ENCODE data around the gene CLCF1.

DNA sequence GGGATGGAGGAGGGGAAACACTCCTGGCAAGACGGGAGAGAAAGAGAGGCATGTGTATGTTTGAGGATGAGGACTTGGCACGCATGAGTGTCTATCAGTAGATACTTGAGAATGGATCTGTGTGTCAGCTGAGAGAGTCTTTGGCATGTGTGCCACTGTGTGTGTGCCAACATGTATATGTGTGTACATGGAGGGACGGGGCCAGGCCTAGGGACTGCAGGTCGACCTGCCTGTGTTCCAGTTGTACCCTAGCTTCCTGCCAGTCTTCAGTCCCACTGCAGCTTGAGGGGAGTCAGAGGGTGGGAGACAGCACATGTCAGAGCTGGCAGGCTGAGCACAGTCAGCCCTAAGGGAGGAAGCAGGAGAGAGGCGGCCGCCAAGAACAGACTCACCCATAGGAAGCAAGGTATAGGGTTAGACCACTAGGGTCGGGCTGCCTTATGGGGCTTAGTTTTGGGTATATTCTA lies 5.6 kb downstream of the CLCF1 start:
- TF ChIP-seq, protein P1, sequence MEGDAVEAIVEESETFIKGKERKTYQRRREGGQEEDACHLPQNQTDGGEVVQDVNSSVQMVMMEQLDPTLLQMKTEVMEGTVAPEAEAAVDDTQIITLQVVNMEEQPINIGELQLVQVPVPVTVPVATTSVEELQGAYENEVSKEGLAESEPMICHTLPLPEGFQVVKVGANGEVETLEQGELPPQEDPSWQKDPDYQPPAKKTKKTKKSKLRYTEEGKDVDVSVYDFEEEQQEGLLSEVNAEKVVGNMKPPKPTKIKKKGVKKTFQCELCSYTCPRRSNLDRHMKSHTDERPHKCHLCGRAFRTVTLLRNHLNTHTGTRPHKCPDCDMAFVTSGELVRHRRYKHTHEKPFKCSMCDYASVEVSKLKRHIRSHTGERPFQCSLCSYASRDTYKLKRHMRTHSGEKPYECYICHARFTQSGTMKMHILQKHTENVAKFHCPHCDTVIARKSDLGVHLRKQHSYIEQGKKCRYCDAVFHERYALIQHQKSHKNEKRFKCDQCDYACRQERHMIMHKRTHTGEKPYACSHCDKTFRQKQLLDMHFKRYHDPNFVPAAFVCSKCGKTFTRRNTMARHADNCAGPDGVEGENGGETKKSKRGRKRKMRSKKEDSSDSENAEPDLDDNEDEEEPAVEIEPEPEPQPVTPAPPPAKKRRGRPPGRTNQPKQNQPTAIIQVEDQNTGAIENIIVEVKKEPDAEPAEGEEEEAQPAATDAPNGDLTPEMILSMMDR (IDR thresholded peaks at IDR 0.05; ENCODE audit: poor library complexity, severe bottlenecking) = no peak
- TF ChIP-seq EZH2 (IDR thresholded peaks at IDR 0.05; ENCODE audit: borderline replicate concordance, insufficient read depth, low read length, poor library complexity, severe bottlenecking) = no peak
- no peak for TF ChIP-seq EP300 (conservative IDR thresholded peaks at IDR 0.05; ENCODE audit: poor library complexity, severe bottlenecking)
- no peak for TF ChIP-seq POLR2AphosphoS5 (IDR thresholded peaks at IDR 0.05)
- TF ChIP-seq MXI1 (conservative IDR thresholded peaks at IDR 0.05; ENCODE audit: poor library complexity, severe bottlenecking) = no peak
- TF ChIP-seq RAD21 (conservative IDR thresholded peaks at IDR 0.05) = no peak
- no peak for TF ChIP-seq SMC3 (conservative IDR thresholded peaks at IDR 0.05; ENCODE audit: poor library complexity)
- no peak for TF ChIP-seq TAF1 (IDR thresholded peaks at IDR 0.05; ENCODE audit: low read depth)

All from neural cell (in vitro differentiated cells).